GM12875 (cell line): Measurements from ENCODE around the gene PPFIA2.
A peak's percentile ranks its signal among the peaks of the same experiment; 100 is the strongest.

Source experiments
- H3K4me3 ChIP-seq: one replicate; pipeline ENCODE4 v1.5.1; 2011; ENCODE audit warnings: low read depth, low read length, control low read depth
- TF ChIP-seq, protein P1 (sequence below): IDR thresholded peaks from 2 replicates; pipeline ENCODE4 v1.5.1; 2011; ENCODE audit warnings: low read depth, mild to moderate bottlenecking, control low read depth, inconsistent platforms, low read length, moderate library complexity, borderline replicate concordance; ENCODE audit not compliant: insufficient read depth

PPFIA2 gene

DNA sequence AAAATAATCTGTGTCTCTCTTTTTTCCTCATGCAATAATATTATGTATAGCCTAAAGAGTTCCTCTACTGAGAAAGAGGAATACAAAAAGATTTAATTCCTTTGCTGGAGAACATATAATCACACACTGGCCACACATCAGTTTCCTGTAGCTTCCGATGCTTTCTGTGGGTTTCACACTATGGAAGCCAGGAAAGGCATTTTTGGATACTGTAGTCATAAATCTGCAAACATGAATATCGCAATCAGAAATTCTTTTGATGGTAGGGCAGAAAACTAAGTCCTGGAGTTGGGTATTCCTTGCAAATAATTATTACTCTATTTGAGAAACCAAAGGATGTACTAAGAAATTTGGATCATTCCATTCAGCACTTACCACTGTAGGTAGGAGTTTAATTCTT, 421.3 kb downstream of the PPFIA2 start:
- no peak overlapping the region for H3K4me3 ChIP-seq
- TF ChIP-seq, protein P1, sequence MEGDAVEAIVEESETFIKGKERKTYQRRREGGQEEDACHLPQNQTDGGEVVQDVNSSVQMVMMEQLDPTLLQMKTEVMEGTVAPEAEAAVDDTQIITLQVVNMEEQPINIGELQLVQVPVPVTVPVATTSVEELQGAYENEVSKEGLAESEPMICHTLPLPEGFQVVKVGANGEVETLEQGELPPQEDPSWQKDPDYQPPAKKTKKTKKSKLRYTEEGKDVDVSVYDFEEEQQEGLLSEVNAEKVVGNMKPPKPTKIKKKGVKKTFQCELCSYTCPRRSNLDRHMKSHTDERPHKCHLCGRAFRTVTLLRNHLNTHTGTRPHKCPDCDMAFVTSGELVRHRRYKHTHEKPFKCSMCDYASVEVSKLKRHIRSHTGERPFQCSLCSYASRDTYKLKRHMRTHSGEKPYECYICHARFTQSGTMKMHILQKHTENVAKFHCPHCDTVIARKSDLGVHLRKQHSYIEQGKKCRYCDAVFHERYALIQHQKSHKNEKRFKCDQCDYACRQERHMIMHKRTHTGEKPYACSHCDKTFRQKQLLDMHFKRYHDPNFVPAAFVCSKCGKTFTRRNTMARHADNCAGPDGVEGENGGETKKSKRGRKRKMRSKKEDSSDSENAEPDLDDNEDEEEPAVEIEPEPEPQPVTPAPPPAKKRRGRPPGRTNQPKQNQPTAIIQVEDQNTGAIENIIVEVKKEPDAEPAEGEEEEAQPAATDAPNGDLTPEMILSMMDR = no peak

GRCh38 chr12:81333812-81334211, 425.3 kb downstream of the PPFIA2 start:
- TF ChIP-seq, protein P1 = no peak
- H3K4me3 ChIP-seq = no peak overlapping the region

DNA sequence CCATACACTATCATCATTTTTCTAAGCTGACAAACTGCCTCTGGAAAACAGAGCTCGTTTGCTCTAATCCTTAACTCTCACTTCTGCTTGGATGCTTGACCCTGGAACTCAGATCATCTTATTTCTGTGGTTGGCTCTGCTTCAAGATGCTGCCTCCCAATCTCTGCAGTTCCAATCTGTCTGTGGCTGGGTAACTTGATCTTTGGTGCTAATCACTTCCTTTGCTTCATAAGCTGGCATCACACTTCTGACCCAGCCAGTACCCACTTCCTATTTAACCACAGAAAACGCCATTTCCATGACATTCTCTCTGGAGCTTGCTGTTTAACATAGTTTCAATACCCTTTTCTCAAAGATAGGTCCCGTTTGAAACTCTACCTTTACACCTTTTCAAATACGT, 427.1 kb downstream of the PPFIA2 start:
- H3K4me3 ChIP-seq = no peak overlapping the region
- TF ChIP-seq, protein P1 = no peak

- TF ChIP-seq, protein P1 = no peak
- no peak overlapping the region for H3K4me3 ChIP-seq
Observed at GRCh38 chr12:81330480-81330879, 428.7 kb downstream of the PPFIA2 start.

DNA sequence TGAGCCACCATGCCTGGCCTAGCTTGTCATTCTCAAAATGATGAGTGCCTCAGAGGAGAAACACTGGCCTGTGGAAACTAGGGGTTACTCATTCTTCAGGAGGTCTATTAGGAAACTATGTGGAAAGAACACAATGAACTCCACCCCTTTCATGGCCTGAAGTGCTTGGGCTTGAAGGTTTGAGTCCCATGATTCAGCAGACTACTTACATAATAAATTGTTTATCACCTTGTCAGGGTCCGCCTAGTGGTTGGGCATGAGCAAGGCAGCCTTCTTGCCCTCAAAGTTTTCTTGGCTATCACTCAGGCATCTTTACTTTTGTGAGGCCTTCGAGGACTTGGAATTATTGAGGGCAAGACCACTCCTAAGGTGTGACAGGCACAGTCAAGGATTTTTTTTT, 430.1 kb downstream of the PPFIA2 start:
- TF ChIP-seq, protein P1 = peak; percentile 63
- no peak overlapping the region for H3K4me3 ChIP-seq

DNA sequence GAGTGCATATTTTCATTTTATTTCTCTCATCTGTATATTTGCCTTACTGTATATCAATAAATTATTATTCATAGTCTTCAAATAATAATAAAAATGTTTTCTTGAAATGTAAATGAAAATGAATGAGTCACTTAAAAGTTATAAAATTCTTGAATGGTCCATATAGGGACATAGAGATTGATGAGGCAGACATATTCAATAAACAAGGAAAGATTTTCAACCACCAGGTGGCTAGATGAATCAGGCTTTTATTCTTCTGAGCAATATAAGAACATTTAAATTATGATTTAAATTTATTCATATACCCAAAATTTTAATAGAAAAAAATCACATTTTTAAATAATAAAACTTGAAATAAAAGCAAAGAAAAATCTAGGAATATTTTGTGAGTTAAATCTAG, 431.7 kb downstream of the PPFIA2 start:
- H3K4me3 ChIP-seq = no peak overlapping the region
- TF ChIP-seq, protein P1 = no peak

DNA sequence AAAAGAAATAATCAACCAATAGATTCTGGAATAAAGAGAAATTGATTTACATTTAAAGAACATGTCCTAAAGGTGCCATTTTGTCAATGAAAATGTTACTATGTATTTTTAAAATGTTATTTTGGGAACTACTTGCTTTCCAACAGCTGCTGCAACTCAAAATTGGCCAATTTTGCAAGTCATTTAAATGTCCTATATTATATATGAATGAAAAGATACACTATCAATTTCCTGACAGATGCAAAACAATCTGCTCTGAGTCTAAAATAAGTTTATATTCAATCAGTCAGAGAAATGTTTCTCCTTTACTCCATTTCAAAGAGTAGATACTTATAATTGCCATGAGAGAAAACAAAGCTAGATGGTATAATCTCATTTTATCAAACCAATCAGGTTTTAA, 434.1 kb downstream of the PPFIA2 start:
- TF ChIP-seq, protein P1 = no peak
- H3K4me3 ChIP-seq = no peak overlapping the region
